GM12878 (cell line): ENCODE data around the gene ANKRD13D. TPM values are rescaled to one million over a fixed set of nuclear protein-coding genes. Genes with fewer than 3 reads are reported as not detected.

Source experiments
- ATAC-seq: fragments of 200-7000 bp; cut with Tn5 transposase; 3 replicates; pipeline ENCODE4 v1.9.1; 2020; ENCODE audit warnings: mild to moderate bottlenecking, moderate library complexity
- BruUV-seq: library from RNA; stranded (reverse); fragments of 400-500 nt; replicated peaks from 2 replicates; lab custom pipeline; 2021; lab: Mats Ljungman, UMichigan
- CTCF ChIA-PET: fragments of 300-600 bp; sonication (Branson Sonifier 250); formaldehyde crosslinking; extraction: SDS; loops from one replicate; lab custom pipeline; 2021; ENCODE audit warnings: inconsistent platforms; lab: Yijun Ruan, JAX
- POLR2A ChIA-PET: fragments of 350-600 bp; formaldehyde crosslinking; extraction: SDS; loops from one replicate; lab custom pipeline; 2021; ENCODE audit warnings: inconsistent platforms; lab: Charles Lee
- RAD21 ChIA-PET: fragments of 300-600 bp; sonication (Branson Sonifier 250); formaldehyde crosslinking; loops from one replicate; lab custom pipeline; 2023; ENCODE audit warnings: antibody characterized with exemption; ENCODE audit not compliant: unreplicated experiment; lab: Charles Lee
- SMC1A ChIA-PET: fragments of 300-600 bp; sonication (Branson Sonifier 250); formaldehyde crosslinking; loops from one replicate; lab custom pipeline; 2023; ENCODE audit not compliant: unreplicated experiment, uncharacterized antibody; lab: Charles Lee
- DNase-seq: peaks from one replicate; pipeline ENCODE4 v3.0.0-alpha.2; 2011; ENCODE audit warnings: low read depth, low spot score
- FAIRE-seq: peaks from 3 replicates; lab custom pipeline; 2011; peaks lifted over from hg19 to GRCh38; lab: Jason Lieb, UNC
- H2AFZ ChIP-seq: 2 replicates; pipeline ENCODE4 v1.6.0; 2011; ENCODE audit warnings: low read depth, low read length, control low read depth; ENCODE audit not compliant: control insufficient read depth
- H3K27ac ChIP-seq: 2 replicates; pipeline ENCODE4 v1.5.1; 2011; ENCODE audit warnings: control low read depth; ENCODE audit not compliant: control insufficient read depth, insufficient read depth
- H3K27me3 ChIP-seq, 2 experiments: replicated peaks in 1 of 2; 2 replicates each; pipeline versions ENCODE4 v1.6.0 to v1.6.1; 2011; ENCODE audit warnings: low read length in 1 of 2; ENCODE audit not compliant: control insufficient read depth in 2 of 2, insufficient read depth in 2 of 2
- H3K36me3 ChIP-seq, 2 experiments: 2 replicates each; pipeline ENCODE4 v1.5.1; 2011; ENCODE audit warnings: low read length in 1 of 2; ENCODE audit not compliant: control insufficient read depth in 2 of 2, insufficient read depth in 2 of 2
- H3K4me1 ChIP-seq: 2 replicates; pipeline ENCODE4 v1.6.1; 2011; ENCODE audit warnings: mild to moderate bottlenecking, low read length, moderate library complexity, mixed read lengths; ENCODE audit not compliant: control insufficient read depth, insufficient read depth
- H3K4me2 ChIP-seq: 2 replicates; pipeline ENCODE4 v1.6.0; 2011; ENCODE audit warnings: control low read depth; ENCODE audit not compliant: control insufficient read depth, insufficient read depth
- H3K4me3 ChIP-seq: fragments of 200-600 bp; sonication (generic); 2 replicates; pipeline ENCODE4 v1.5.1; 2016
- H3K79me2 ChIP-seq: 2 replicates; pipeline ENCODE4 v1.6.0; 2011; ENCODE audit warnings: low read length; ENCODE audit not compliant: control insufficient read depth, insufficient read depth
- H3K9ac ChIP-seq: 2 replicates; pipeline ENCODE4 v1.8.0; 2011; ENCODE audit warnings: low read length, control low read depth, mixed read lengths; ENCODE audit not compliant: control insufficient read depth, insufficient read depth
- H3K9me3 ChIP-seq: replicated peaks from 3 replicates; pipeline ENCODE4 v1.5.1; 2011; ENCODE audit warnings: mild to moderate bottlenecking, low read length; ENCODE audit not compliant: control insufficient read depth, insufficient read depth
- H4K20me1 ChIP-seq: 2 replicates; pipeline ENCODE4 v1.6.0; 2011; ENCODE audit not compliant: control insufficient read depth, insufficient read depth
- ASH2L ChIP-seq: fragments of 300-600, 200-600 bp; sonication (generic); IDR thresholded peaks from 2 replicates; pipeline ENCODE4 v1.6.1; 2017; ENCODE audit warnings: low read depth, mild to moderate bottlenecking, borderline replicate concordance
- FOS ChIP-seq: IDR thresholded peaks from 3 replicates; pipeline ENCODE4 v1.6.1; 2011; ENCODE audit warnings: borderline replicate concordance; ENCODE audit not compliant: insufficient read length; ENCODE audit errors: extremely low read depth
- POLR2A ChIP-seq: IDR thresholded peaks from 2 replicates; pipeline ENCODE4 v1.6.1; 2011; ENCODE audit warnings: low read depth, mild to moderate bottlenecking, low read length
- POLR2AphosphoS5 ChIP-seq: IDR thresholded peaks from 2 replicates; pipeline ENCODE4 v1.6.1; 2011; ENCODE audit warnings: mild to moderate bottlenecking, low read length, inconsistent platforms
- RCOR1 ChIP-seq: conservative IDR thresholded peaks from 2 replicates; pipeline ENCODE4 v1.6.1; 2012; ENCODE audit warnings: low read depth, low read length, improper control_type of control experiment
- ZZZ3 ChIP-seq: IDR thresholded peaks from 2 replicates; pipeline ENCODE4 v1.6.1; 2011; ENCODE audit warnings: low read depth; ENCODE audit not compliant: control insufficient read depth, insufficient read length
- WGBS: methylation state at CpG from one replicate; pipeline ENCODE4 v1.1.6; 2016; ENCODE audit warnings: low lambda C conversion rate; ENCODE audit not compliant: insufficient replicate concordance, insufficient coverage; ENCODE audit errors: missing lambda C conversion rate; 5-methylcytosine and 5-hydroxymethylcytosine counted together
- in situ Hi-C: fragments of 300-500 bp; cut with MboI; formaldehyde crosslinking; loops from 9 replicates; pipeline ENCODE4 v1.14.3; 2018; ENCODE audit warnings: mixed read lengths
- intact Hi-C: fragments of 100-400 bp; cut with micrococcal nuclease; formaldehyde crosslinking; loops from one replicate; pipeline ENCODE4 v1.14.2; 2022; ENCODE audit not compliant: unreplicated experiment
- polyA plus RNA-seq, 11 experiments: library from polyadenylated mRNA; depleted of rRNA in 4 of 11; unstranded in 6 of 11; stranded (reverse) in 5 of 11; fragments of >200 nt; fragmentation: Nextera tagmentation in 4 of 11; fragmentation: Illumina TruSeq in 1 of 11; extraction: Ambion mirVana in 4 of 11; extraction: Trizol in 1 of 11; gene quantifications; 1 replicate in 1 of 11; 2 replicates in 10 of 11; pipeline versions ENCODE4 v1.2.1 to v1.2.3, GENCODE V29; 2011 to 2016; ENCODE audit warnings: inconsistent platforms in 2 of 11, missing spikeins in 2 of 11, low read depth in 1 of 11
- total RNA-seq, 4 experiments: library from RNA; depleted of rRNA in 3 of 4; stranded (reverse); fragments of >200 nt in 3 of 4; fragmentation: Illumina TruSeq in 1 of 4; extraction: Trizol in 1 of 4; gene quantifications; 2 replicates each; pipeline versions ENCODE4 v1.2.1 to v1.2.3, GENCODE V29; 2013 to 2021

The ANKRD13D gene
- total and polyA plus RNA-seq, 10 of the 15 experiments (the other 5 are each of a cell fraction or from before 2014, with no cell fraction given) = 2.0 to 56.2 (median 21.4) TPM

GRCh38 chr11:67290801-67291200 lies 1.7 kb downstream of the ANKRD13D start:
- no peak overlapping the region; the same call in 1 of the 2 replicates for H3K9ac ChIP-seq
- TF ChIP-seq POLR2A = 0 out of 2 replicates have a peak, but pooled peaks have one; percentile 9
- no peak for TF ChIP-seq RCOR1
- no peak for TF ChIP-seq ASH2L
- H3K79me2 ChIP-seq = peaks cover 19% of the 10 kb centered on the region
- peak overlapping the region; percentile 97 for H3K4me2 ChIP-seq
- no peaks in the 10 kb centered on the region for H4K20me1 ChIP-seq
- H3K9me3 ChIP-seq = peaks cover 4% of the 10 kb centered on the region
- H3K4me3 ChIP-seq = no peak overlapping the region
- POLR2A ChIA-PET = interaction anchor here (0.6 to 0.9 kb wide), 2 partner anchors 63 to 270 kb away, joined by 3 to 6 read pairs; no protein-coding TSS in a partner anchor
- RAD21 ChIA-PET = interaction anchor here (4.0 kb wide), 1 partner anchor 26 kb away, joined by 28 read pairs; no protein-coding TSS in a partner anchor
- no peak overlapping the region for H2AFZ ChIP-seq
- intact Hi-C loops = no loop called here
- no peak for FAIRE-seq
- in situ Hi-C loops = no loop called here
- H3K4me1 ChIP-seq = peaks cover 26% of the 10 kb centered on the region
- no peaks in the 10 kb centered on the region for H3K27me3 ChIP-seq
- no peak for ATAC-seq
- TSS peak; percentile 21 for BruUV-seq
- H3K36me3 ChIP-seq = peaks cover 18 to 20% of the 10 kb centered on the region in 2 experiments
- CTCF ChIA-PET = interaction anchor here (0.9 to 4.2 kb wide), 6 partner anchors 19 to 62 kb away, joined by 3 to 21 read pairs (median 3); no protein-coding TSS in a partner anchor
- no peak for DNase-seq
- WGBS = 95% methylated on average over 7 of the region's 7 CpGs
- SMC1A ChIA-PET = interaction anchor here (1.2 kb wide), 1 partner anchor 31 kb away, joined by 4 read pairs; no protein-coding TSS in a partner anchor
- H3K27ac ChIP-seq = peak overlapping the region; percentile 23; the same call in 1 of the 2 replicates

- Histone ChIP-seq H3K9ac (no peak overlapping the region), H3K27ac (no peak overlapping the region), H3K9me3 (peaks cover 10% of the 10 kb centered on the region), H3K4me1 (peaks cover 23% of the 10 kb centered on the region), H3K4me2 (0 out of 2 replicates have a peak overlapping the region, but pooled peaks have one; percentile 12), H3K27me3 (no peaks in the 10 kb centered on the region), H2AFZ (no peak overlapping the region)
- ATAC-seq (no peak), DNase-seq (no peak), FAIRE-seq (no peak)
- POLR2A ChIA-PET = interaction anchor here (0.5 to 0.9 kb wide), 4 partner anchors 11 to 271 kb away, joined by 3 to 7 read pairs (median 4); no protein-coding TSS in a partner anchor
- BruUV-seq = no TSS peak
- RAD21 ChIA-PET = no interaction called here
- CTCF ChIA-PET = interaction anchor here (1.1 to 4.2 kb wide), 6 partner anchors 20 to 61 kb away, joined by 3 to 21 read pairs (median 3); no protein-coding TSS in a partner anchor
- WGBS = 97% methylated on average over 32 of the region's 33 CpGs
- TF ChIP-seq FOS = no peak
- TF ChIP-seq ZZZ3 = no peak
- TF ChIP-seq POLR2AphosphoS5 = peak; percentile 25; the same call in 1 of the 2 replicates
- TF ChIP-seq, all 136 proteins: peak for 1
- Histone ChIP-seq H3K4me3 (no peak overlapping the region), H3K36me3 (peaks cover 11 to 23% of the 10 kb centered on the region in 2 experiments), H3K79me2 (peaks cover 19% of the 10 kb centered on the region), H4K20me1 (no peaks in the 10 kb centered on the region)
- SMC1A ChIA-PET = interaction anchor here (1.1 to 1.2 kb wide), 3 partner anchors 26 to 30 kb away, joined by 3 to 4 read pairs (median 3); no protein-coding TSS in a partner anchor
- in situ Hi-C loops = no loop called here
- intact Hi-C loops = no loop called here
These were observed 2.6 kb downstream of the ANKRD13D start for GRCh38 chr11:67291481-67292381.
